CD4-positive, alpha-beta memory T cell (primary cell): ENCODE data around the gene ZRANB3. TPM values are rescaled to one million over a fixed set of nuclear protein-coding genes. Genes with fewer than 3 reads are reported as not detected.
"Not testable (repeated sequence)": the region's sequence is repeated elsewhere in the genome, so short reads cannot be mapped to it uniquely, and the experiment has no call there.

Experiments
- CTCF ChIA-PET: fragments of 350-600 bp; sonication (Branson Sonifier 250); formaldehyde crosslinking; loops from one replicate; lab custom pipeline; 2021; ENCODE audit warnings: inconsistent platforms; ENCODE audit not compliant: partially characterized antibody; lab: Charles Lee
- POLR2A ChIA-PET: fragments of 350-600 bp; sonication (Branson Sonifier 250); formaldehyde crosslinking; loops from one replicate; lab custom pipeline; 2021; ENCODE audit not compliant: partially characterized antibody; lab: Charles Lee
- DNase-seq, 5 donors: peaks; one replicate each; pipeline versions ENCODE4 v3.0.0 to v3.0.0-alpha.2; 2020 to 2022; ENCODE audit warnings: mixed read lengths in 1 of 5
- H3K27ac ChIP-seq: one replicate; pipeline ENCODE4 v1.7.0; 2013; ENCODE audit warnings: low read depth, low read length
- H3K27me3 ChIP-seq: 2 replicates; pipeline ENCODE4 v1.7.0; 2013; ENCODE audit warnings: mild to moderate bottlenecking, low read length, moderate library complexity; ENCODE audit not compliant: insufficient read depth
- H3K36me3 ChIP-seq: 2 replicates; pipeline ENCODE4 v1.7.0; 2013; ENCODE audit warnings: mild to moderate bottlenecking, low read length, moderate library complexity; ENCODE audit not compliant: insufficient read depth
- H3K4me1 ChIP-seq: 2 replicates; pipeline ENCODE4 v1.7.0; 2013; ENCODE audit warnings: mild to moderate bottlenecking, low read length, moderate library complexity; ENCODE audit not compliant: insufficient read depth
- H3K4me3 ChIP-seq, 2 donors: one replicate each; pipeline ENCODE4 v1.7.0; 2013; ENCODE audit warnings: low read length in 2 of 2, mild to moderate bottlenecking in 1 of 2
- H3K9me3 ChIP-seq, 2 donors: one replicate each; pipeline ENCODE4 v1.7.0; 2013; ENCODE audit warnings: low read length in 2 of 2, control low read depth in 1 of 2; ENCODE audit not compliant: control insufficient read depth in 1 of 2
- H3K27ac Mint-ChIP-seq, 7 donors: one replicate each; pipeline ENCODE4 v1.8.0; 2020 to 2021; ENCODE audit warnings: mixed read lengths in 7 of 7, mild to moderate bottlenecking in 6 of 7, inconsistent platforms in 3 of 7, moderate library complexity in 3 of 7
- H3K27me3 Mint-ChIP-seq, 2 donors: one replicate each; pipeline ENCODE4 v1.8.0; 2020 to 2021; ENCODE audit warnings: mixed read lengths in 2 of 2
- H3K36me3 Mint-ChIP-seq, 2 donors: one replicate each; pipeline ENCODE4 v1.8.0; 2020 to 2021; ENCODE audit warnings: mixed read lengths in 2 of 2, inconsistent platforms in 1 of 2, mild to moderate bottlenecking in 1 of 2
- H3K4me1 Mint-ChIP-seq, 4 donors: one replicate each; pipeline ENCODE4 v1.8.0; 2020 to 2021; ENCODE audit warnings: mixed read lengths in 4 of 4, mild to moderate bottlenecking in 1 of 4
- H3K4me3 Mint-ChIP-seq, 8 donors: one replicate each; pipeline ENCODE4 v1.8.0; 2020 to 2021; ENCODE audit warnings: mixed read lengths in 8 of 8, mild to moderate bottlenecking in 7 of 8, moderate library complexity in 6 of 8, inconsistent platforms in 3 of 8
- H3K9me3 Mint-ChIP-seq, 8 donors: one replicate each; pipeline ENCODE4 v1.8.0; 2020 to 2021; ENCODE audit warnings: mixed read lengths in 8 of 8, mild to moderate bottlenecking in 5 of 8, inconsistent platforms in 3 of 8, moderate library complexity in 1 of 8
- intact Hi-C: fragments of 100-400 bp; cut with micrococcal nuclease; formaldehyde crosslinking; loops from one replicate; pipeline ENCODE4 v1.15.1; 2023
- polyA plus RNA-seq, 2 donors: library from polyadenylated mRNA; unstranded; fragments of 300-500 nt; fragmentation: Illumina TruSeq; gene quantifications; one replicate each; pipeline ENCODE4 v1.2.3, GENCODE V29; 2021
- total RNA-seq, 2 experiments: library from RNA; stranded (reverse); gene quantifications; one replicate each; pipeline ENCODE4 v1.2.3, GENCODE V29; 2021

The ZRANB3 gene
- total and polyA plus RNA-seq, 4 experiments from 2014 or later = 2.3 to 5.0 (median 3.4) TPM

DNA sequence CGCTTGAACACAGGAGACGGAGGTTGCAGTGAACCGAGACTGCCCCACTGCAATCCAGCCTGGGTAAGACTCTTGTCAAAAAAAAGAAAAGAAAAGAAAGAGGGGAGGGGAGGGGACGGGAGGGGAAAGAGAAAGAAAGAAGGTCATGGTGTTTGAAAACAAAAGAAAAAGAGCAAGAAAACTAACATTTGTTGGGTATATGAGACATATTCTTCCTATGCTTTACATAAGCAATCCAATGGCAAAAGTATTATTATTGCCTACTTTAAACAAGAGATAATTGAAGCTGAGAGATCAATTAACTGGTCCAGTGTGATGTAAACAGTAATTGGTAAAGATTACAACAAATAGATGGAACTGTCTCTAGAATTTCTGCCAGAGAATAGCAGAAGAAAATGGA lies 157.3 kb downstream of the ZRANB3 start:
- Mint-ChIP-seq H3K36me3 (peaks cover 16 to 34% of the 10 kb centered on the region in 2 donors), H3K27ac (no peak overlapping the region), H3K9me3 (peaks cover 2 to 33% (median 22%) of the 10 kb centered on the region in 8 donors), H3K4me3 (no peak overlapping the region), H3K27me3 (no peaks in the 10 kb centered on the region), H3K4me1 (no peaks in the 10 kb centered on the region)
- Histone ChIP-seq H3K27ac (no peak overlapping the region), H3K27me3 (no peaks in the 10 kb centered on the region), H3K4me1 (no peaks in the 10 kb centered on the region), H3K36me3 (no peaks in the 10 kb centered on the region), H3K9me3 (no peaks in the 10 kb centered on the region), H3K4me3 (no peak overlapping the region)
- CTCF ChIA-PET = no interaction called here
- POLR2A ChIA-PET = no interaction called here
- no peak for DNase-seq
- intact Hi-C loops = no loop called here

DNA sequence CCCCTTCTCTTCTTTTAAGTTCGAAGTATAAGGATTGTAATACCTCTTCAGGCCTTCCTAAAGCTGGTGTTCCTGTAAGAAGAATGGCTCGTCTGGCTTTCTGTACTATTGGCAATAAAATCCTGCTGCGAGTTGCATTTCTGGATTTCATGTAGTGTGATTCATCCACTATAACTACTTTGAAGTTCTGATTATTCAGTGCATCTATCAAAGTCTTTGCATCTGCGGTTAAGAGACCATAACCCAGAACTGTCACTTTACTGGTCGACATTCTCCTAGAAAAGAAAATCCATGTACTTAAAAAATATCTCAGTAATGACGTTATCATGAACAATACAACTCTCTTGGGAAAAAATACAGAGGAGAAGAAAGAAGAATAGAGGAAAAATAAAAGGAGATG lies 181.1 kb downstream of the ZRANB3 start:
- no peak overlapping the region for H3K4me3 Mint-ChIP-seq
- Histone ChIP-seq H3K27ac (no peak overlapping the region), H3K36me3 (no peaks in the 10 kb centered on the region), H3K27me3 (no peaks in the 10 kb centered on the region), H3K9me3 (peaks cover 0 to 5% of the 10 kb centered on the region in 2 donors), H3K4me3 (no peak overlapping the region), H3K4me1 (no peaks in the 10 kb centered on the region)
- intact Hi-C loops = no loop called here
- no peaks in the 10 kb centered on the region for H3K27me3 Mint-ChIP-seq
- H3K4me1 Mint-ChIP-seq = no peaks in the 10 kb centered on the region
- no peak overlapping the region for H3K27ac Mint-ChIP-seq
- ChIA-PET CTCF (no interaction called here), POLR2A (no interaction called here)
- H3K36me3 Mint-ChIP-seq = peaks cover 25 to 39% of the 10 kb centered on the region in 2 donors
- H3K9me3 Mint-ChIP-seq = peaks cover 4 to 39% (median 33%) of the 10 kb centered on the region in 8 donors
- no peak for DNase-seq

DNA sequence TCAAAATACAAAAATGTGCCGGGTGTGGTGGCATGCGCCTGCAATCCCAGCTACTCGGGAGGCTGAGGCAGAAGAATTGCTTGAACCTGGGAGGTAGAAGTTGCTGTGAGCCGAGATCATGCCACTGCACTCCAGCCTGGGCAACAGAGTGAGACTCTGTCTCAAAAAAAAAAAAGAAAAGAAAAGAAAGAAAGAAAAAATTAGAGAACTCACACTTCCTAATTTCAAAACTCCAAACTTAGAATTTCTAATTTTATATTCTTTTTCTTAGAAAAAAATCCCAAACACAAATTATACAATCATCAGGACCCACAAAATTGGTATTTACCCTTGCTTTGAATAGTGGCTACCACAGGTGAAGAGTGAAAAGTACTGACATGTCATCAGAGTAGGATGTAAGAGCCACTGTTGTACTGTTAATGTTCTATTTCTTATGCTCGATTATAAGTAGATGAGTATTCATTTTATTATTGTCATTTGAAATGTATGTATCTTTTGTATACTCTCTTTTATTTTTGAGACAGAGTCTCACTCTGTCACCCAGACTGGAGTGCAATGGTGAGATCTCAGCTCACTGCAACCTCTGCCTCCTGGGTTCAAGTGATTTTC lies 182.8 kb downstream of the ZRANB3 start:
- H3K9me3 Mint-ChIP-seq = peaks cover 4 to 39% (median 34%) of the 10 kb centered on the region in 8 donors
- H3K4me3 ChIP-seq, H3K27ac Mint-ChIP-seq, intact Hi-C loops, H3K27me3 Mint-ChIP-seq, DNase-seq, H3K9me3 ChIP-seq, H3K4me1 ChIP-seq, H3K4me3 Mint-ChIP-seq, POLR2A ChIA-PET, H3K4me1 Mint-ChIP-seq, H3K27ac ChIP-seq, H3K27me3 ChIP-seq, CTCF ChIA-PET, H3K36me3 ChIP-seq: not testable (repeated sequence)
- H3K36me3 Mint-ChIP-seq = peaks cover 33 to 51% of the 10 kb centered on the region in 2 donors

DNA sequence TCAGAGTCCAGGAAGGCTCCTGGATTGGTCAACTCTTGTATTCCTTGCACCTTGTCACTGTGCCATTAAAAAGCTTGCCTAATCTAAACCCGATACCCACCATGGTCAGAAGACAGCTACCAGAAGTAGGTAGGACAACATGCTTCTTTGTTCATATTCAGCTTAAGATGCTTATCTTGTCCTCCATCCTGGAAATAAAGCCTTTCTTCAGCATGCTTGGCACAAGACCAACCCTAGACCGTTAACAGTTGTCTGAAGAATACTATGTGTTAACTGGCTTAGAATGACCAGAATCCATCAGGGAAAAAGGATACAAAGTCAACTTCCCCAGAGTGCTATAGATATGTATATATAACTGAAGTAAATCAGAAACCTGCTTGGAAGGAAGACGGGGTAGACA lies 193.9 kb downstream of the ZRANB3 start:
- Histone ChIP-seq H3K36me3 (no peaks in the 10 kb centered on the region), H3K9me3 (no peaks in the 10 kb centered on the region), H3K27me3 (no peaks in the 10 kb centered on the region), H3K27ac (no peak overlapping the region), H3K4me1 (no peaks in the 10 kb centered on the region), H3K4me3 (no peak overlapping the region)
- ChIA-PET CTCF (no interaction called here), POLR2A (no interaction called here)
- intact Hi-C loops = no loop called here
- DNase-seq = no peak
- Mint-ChIP-seq H3K27ac (no peak overlapping the region), H3K4me1 (no peaks in the 10 kb centered on the region), H3K4me3 (no peak overlapping the region), H3K27me3 (no peaks in the 10 kb centered on the region), H3K9me3 (peaks cover 1 to 26% (median 20%) of the 10 kb centered on the region in 8 donors), H3K36me3 (peaks cover 12 to 35% of the 10 kb centered on the region in 2 donors)

DNA sequence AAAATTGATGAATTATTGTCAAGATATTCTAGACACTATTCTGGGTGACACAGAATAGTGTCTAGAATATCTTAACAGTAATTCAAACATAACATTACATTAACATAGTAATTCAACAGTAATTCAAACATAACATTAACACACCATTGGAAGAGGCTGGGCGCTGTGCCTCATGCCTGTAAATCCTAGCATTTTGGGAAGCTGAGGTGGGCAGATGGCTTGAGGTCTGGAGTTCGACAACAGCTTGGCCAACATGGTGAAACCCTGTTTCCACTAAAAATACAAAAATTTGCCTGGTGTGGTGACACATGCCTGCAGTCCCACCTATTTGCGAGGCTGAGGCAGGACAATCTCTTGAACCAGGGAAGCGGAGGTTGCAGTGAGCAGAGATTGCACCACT lies 195.8 kb downstream of the ZRANB3 start:
- H3K27me3 Mint-ChIP-seq = no peaks in the 10 kb centered on the region
- POLR2A ChIA-PET = no interaction called here
- intact Hi-C loops = no loop called here

DNA sequence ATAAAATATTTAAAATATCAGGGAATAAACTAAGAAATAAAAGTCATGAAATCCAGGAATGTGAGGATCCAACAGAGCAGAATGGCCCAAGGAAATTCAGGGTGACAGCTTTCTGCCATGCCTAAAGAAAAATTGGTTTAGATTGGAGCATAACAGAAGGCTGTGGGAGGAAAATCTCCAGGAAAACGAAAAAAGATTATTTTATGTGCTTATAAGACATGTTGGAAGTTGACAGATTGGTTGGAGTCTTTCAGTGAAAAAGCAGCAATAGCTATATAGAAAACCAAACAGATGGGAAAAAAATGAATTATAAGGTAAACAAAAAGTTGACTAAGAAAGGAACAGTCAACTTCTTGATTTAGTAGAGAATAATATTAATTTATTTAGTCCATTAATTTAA lies 203.9 kb downstream of the ZRANB3 start:
- Histone ChIP-seq H3K4me3 (no peak overlapping the region), H3K36me3 (no peaks in the 10 kb centered on the region), H3K27ac (no peak overlapping the region), H3K27me3 (no peaks in the 10 kb centered on the region), H3K4me1 (no peaks in the 10 kb centered on the region), H3K9me3 (no peaks in the 10 kb centered on the region)
- ChIA-PET CTCF (no interaction called here), POLR2A (no interaction called here)
- Mint-ChIP-seq H3K4me3 (no peak overlapping the region), H3K9me3 (peaks cover 0 to 57% (median 42%) of the 10 kb centered on the region in 8 donors), H3K4me1 (no peaks in the 10 kb centered on the region), H3K27me3 (no peaks in the 10 kb centered on the region), H3K36me3 (peaks cover 9 to 12% of the 10 kb centered on the region in 2 donors), H3K27ac (no peak overlapping the region)
- DNase-seq = no peak
- intact Hi-C loops = no loop called here

More for the DNA sequence above, 195.8 kb downstream of the ZRANB3 start:
- peaks cover 6 to 31% of the 10 kb centered on the region in 2 donors for H3K36me3 Mint-ChIP-seq
- H3K9me3 Mint-ChIP-seq = peaks cover 2 to 33% (median 25%) of the 10 kb centered on the region in 8 donors
- CTCF ChIA-PET = no interaction called here
- H3K9me3 ChIP-seq = no peaks in the 10 kb centered on the region
- H3K4me1 ChIP-seq = no peaks in the 10 kb centered on the region
- no peaks in the 10 kb centered on the region for H3K36me3 ChIP-seq
- H3K4me1 Mint-ChIP-seq = no peaks in the 10 kb centered on the region
- no peak overlapping the region for H3K4me3 ChIP-seq
- DNase-seq = no peak
- H3K27ac Mint-ChIP-seq = no peak overlapping the region
- H3K4me3 Mint-ChIP-seq = no peak overlapping the region
- no peak overlapping the region for H3K27ac ChIP-seq
- H3K27me3 ChIP-seq = no peaks in the 10 kb centered on the region

DNA sequence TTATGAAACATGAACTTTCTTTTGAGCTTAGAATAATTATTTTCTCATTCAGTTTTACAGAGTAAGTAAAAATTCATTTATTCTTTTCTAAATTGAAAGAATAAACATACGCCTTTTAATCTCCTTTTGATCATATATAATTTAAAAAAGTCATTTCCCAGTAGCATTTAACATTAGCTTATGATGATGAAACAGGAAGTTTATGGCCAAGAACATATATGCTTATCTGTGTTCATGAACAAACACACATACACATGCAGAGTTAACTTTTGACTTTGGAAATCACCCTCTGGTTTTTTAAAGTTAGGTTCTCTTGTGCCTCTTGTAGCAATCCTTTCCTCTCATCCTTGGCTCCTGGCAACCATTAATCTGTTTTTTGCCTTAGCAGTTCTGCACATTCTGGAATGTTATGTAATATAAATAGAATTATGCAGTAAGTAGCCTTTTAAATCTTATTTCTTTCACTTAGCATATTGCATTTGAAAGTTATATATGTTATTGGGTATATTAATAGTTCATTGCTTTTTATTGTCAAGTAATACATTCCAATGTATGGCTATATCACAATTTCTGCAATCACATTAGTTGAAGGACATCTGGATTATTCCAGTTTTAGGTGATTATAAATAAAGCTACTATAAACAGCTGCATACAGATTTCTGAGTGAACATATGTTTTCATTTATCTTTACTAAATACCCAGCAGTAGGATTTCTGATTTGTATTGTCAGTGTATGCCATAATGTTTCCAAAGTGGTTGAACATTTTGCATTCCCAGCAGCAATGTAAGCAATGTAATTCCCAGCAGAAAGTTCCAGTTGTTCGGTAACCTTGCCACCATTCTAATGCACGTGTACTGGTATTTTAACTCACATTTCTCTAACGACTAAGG lies 210.3 kb downstream of the ZRANB3 start:
- Mint-ChIP-seq H3K27me3 (no peaks in the 10 kb centered on the region), H3K9me3 (peaks cover 0 to 15% (median 6%) of the 10 kb centered on the region in 8 donors), H3K4me1 (no peaks in the 10 kb centered on the region), H3K27ac (no peak overlapping the region), H3K4me3 (no peak overlapping the region), H3K36me3 (no peaks in the 10 kb centered on the region)
- no peaks in the 10 kb centered on the region for H3K4me1 ChIP-seq
- CTCF ChIA-PET = no interaction called here
- H3K4me3 ChIP-seq = no peak overlapping the region
- intact Hi-C loops = no loop called here
- no peaks in the 10 kb centered on the region for H3K27me3 ChIP-seq
- no peaks in the 10 kb centered on the region for H3K36me3 ChIP-seq
- POLR2A ChIA-PET = no interaction called here
- DNase-seq = no peak
- no peak overlapping the region for H3K27ac ChIP-seq
- no peaks in the 10 kb centered on the region for H3K9me3 ChIP-seq
